HG03432 (cell line): ENCODE data around the gene PTPRC.
"Not testable (repeated sequence)": the region's sequence is repeated elsewhere in the genome, so short reads cannot be mapped to it uniquely, and the experiment has no call there.

Source experiments
- ATAC-seq: cut with Tn5 transposase; IDR thresholded peaks from one replicate; pipeline ENCODE4 v1.9.1; 2021; ENCODE audit warnings: mild to moderate bottlenecking, moderate library complexity; ENCODE audit not compliant: unreplicated experiment

Gene PTPRC

GRCh38 chr1:198638894-198639635 is at the start of gene PTPRC:
TSS of gene PTPRC (plus strand) at chr1:198639040. CDS start at chr1:198639269, 229 bp downstream.
- peak; percentile 82 for ATAC-seq

GRCh38 chr1:198590454-198590853 is 48.4 kb upstream of the PTPRC start:
- no peak for ATAC-seq

DNA sequence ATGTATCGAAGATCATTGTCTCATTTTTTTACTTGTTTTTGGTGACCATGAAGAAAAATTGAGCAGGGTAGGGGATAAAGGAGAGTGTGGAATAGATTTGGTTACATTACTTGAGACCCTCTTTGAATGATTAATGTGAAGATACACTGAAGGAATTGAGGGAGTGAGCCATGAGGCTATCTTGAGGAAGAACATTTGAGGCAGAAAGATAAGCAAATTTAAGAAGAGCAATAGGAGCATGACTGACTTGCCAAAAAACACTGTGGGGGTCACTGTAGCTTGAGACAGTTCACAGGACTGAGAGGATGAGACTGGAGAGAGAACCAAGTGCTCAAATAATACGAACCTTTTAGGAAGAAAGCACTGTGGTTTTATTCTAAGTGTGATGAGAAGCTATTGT is 43.1 kb upstream of the PTPRC start:
- ATAC-seq = no peak

DNA sequence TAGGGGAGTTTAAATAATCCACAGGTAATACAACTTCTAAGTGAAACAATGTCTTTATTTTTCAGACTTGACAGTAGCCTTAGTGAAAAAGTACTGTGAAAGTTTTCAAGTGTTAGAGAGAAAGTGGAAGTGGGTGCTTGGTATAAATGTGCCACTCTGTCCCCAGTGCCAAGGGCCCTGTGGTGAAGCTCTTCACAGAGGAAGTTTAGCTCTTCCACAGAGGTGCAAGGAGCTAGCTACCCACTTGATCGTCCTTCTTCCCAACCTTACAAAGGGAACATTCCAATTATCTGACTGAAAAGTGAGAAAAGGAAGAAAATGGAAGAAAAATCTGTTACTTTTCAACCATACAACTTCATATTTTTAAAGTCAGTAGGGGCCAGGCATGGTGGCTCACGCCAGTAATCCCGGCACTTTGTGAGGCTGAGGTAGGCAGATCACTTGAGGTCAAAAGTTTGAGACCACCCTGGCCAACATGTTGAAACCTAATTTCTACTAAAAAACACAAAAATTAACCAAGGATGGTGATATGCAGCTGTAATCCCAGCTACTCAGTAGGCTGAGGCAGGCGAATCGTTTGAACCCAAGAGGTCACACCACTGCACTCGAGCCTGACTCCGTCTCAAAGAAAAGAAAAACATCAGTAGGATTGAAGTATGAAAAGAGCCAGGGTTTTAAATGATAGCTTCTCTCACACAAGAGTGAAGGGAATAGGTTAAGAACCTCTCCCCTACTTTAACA is 41.0 kb upstream of the PTPRC start:
- ATAC-seq = peak; percentile 29

DNA sequence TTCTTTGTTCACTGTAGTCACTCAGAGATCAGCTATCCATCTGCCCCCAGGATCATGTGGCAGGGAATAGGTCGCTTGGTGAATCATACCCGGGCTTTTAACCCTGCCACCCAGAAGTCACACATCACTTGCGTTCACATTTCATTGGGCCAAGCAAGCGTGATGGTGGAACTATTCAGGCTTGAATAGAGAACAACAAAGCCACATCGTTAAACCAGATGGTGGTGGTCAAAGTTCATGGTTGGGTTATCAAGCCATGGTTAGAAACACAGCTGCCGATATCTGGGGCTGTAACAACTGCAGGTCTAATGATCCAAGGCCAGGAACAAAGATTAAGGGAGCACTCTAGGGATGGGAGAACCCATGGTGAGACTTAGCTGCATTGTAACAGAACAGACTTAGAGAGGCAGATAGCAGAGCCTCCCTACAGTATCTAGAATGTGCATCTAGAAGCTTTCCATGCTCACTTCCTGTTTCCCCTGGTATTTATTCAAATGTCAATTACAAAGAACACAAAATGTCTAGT is 40.0 kb upstream of the PTPRC start:
- ATAC-seq = peak; percentile 86

DNA sequence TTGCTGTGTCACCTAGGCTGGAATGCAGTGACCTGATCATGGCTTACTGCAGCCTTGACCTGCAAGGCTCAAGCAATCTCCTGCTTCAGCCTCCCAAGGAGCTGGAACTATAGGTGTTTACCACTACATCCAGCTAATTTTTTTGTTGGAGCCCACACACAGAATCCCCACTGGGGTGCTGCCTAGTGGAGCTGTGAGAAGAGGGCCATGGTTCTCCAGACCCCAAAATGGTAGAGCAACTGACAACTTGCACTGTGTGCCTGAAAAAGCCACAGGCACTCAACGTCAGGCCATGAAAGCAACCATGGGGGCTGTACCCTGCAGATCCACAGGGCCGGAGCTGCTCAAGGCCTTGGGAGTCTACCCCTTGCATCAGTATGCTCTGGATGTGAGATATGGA is 39.1 kb upstream of the PTPRC start:
- no peak for ATAC-seq

DNA sequence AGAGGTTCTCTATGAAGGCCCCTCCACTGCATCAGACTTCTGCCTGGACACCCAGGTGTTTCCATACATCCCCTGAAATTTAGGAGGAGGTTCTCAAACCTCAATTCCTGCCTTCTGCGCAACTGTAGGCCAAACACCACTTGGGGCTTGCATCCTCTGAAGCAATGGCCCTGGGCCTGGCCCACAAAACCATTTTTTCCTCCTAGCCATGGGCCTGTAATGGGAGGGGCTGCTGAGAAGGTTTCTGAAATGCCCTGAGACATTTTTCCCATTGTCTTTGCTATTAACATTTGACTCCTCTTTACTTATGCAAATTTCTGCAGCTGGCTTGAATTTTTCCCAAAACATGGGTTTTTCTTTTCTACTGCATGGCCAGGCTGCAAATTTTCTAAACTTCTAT is 37.9 kb upstream of the PTPRC start:
- ATAC-seq = no peak

DNA sequence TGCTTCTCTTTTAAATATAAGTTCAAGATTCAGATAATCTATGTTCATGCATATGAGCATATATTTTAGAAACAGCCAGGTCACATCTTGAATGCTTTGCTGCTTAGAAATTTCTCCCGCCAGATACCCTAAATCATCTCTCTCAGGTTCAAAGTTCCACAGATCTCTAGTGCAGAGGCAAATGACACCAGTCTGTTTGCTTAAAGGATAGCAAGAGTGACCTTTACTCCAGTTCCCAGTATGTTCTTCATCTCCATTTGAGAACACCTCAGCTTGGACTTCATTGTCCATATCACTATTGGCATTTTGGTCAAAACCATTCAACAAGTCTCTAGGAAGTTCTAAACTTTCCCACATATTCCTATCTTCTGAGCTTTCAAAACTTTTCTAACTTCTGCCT is 37.5 kb upstream of the PTPRC start:
- ATAC-seq = not testable (repeated sequence)

GRCh38 chr1:198601936-198602889 is 36.6 kb upstream of the PTPRC start:
- no peak for ATAC-seq

- ATAC-seq = no peak
Observed at GRCh38 chr1:198604975-198605374, 33.9 kb upstream of the PTPRC start.

GRCh38 chr1:198605406-198605805 is 33.4 kb upstream of the PTPRC start:
- ATAC-seq = no peak

DNA sequence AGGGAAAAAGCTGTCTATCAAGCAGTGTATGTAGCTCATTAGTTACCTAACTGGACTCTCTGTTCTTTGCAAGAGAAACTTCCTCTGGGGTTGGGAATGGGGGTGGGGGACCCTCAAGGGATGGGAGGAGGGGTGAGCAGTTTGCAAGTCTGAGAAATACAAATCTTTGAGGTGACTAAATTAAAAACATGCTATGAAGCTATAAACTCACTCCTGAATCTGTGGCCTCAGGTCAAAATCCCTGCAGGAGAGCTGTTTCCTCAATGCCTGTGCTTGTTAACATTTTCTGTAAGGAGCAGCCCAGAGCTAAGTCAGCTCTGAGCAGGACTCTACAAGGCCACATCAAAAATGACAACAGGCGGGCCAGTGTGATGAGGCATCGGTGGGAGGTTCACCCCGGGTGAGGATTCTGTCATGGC is 32.8 kb upstream of the PTPRC start:
- ATAC-seq = no peak

DNA sequence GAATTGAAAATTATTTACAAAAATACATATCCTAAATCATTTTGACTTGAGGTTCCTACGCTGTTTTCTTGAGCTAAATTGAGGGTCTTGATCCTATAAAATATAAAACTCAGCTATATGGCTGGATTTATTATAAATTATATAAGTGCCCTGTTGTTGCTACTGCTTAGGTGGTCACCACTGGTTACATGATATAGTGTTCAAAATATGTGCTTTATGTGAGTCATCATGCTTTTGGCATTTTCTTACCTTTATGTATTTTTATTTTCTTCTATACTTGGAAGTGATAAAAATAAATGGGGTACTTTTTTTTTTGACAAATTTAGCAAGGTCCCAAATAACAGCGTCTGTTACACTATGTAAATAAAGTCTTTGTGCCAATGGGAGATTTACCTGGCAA is 31.1 kb upstream of the PTPRC start:
- ATAC-seq = no peak

- ATAC-seq = no peak
Observed at GRCh38 chr1:198610362-198610761, 28.5 kb upstream of the PTPRC start.

GRCh38 chr1:198611219-198611618 is 27.6 kb upstream of the PTPRC start:
- no peak for ATAC-seq

DNA sequence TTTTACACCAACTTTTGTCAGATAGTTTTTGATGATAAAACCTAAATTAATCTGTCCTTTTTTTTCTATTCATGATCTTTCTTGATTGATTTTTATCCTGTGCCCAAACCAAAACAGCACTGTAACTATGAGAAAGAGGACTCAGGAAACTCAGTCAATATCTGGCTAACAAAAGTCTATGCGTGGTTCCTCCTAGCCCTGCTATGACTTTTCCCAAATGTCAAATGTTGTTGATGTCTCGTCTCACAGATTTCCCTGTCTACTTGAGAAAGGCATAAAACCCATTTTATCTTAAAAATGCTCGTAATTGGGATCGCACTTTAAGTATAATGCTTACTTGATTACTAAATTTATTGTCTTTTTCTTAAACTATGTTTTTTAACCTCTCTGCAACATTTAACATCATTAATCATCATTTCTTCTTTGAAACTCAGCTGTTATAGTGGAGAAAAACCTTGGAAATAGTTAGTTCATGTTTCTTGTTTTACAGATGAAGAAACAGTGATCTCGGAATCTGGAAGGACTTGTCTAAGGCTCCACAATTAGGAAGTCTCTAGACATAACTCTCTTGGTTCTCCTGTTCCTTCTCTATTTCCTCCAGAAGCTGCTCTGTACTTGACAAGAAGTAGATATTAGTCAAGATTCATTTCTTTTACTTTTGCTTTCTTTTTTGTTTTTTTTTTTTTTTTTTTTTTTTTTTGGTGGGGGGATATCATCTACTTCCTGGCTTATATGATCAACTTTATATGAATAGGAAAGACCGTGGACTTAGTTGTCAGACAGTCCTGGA is 26.2 kb upstream of the PTPRC start:
- ATAC-seq = peak; percentile 74

- no peak for ATAC-seq
Observed at GRCh38 chr1:198617406-198617805, 21.4 kb upstream of the PTPRC start.

DNA sequence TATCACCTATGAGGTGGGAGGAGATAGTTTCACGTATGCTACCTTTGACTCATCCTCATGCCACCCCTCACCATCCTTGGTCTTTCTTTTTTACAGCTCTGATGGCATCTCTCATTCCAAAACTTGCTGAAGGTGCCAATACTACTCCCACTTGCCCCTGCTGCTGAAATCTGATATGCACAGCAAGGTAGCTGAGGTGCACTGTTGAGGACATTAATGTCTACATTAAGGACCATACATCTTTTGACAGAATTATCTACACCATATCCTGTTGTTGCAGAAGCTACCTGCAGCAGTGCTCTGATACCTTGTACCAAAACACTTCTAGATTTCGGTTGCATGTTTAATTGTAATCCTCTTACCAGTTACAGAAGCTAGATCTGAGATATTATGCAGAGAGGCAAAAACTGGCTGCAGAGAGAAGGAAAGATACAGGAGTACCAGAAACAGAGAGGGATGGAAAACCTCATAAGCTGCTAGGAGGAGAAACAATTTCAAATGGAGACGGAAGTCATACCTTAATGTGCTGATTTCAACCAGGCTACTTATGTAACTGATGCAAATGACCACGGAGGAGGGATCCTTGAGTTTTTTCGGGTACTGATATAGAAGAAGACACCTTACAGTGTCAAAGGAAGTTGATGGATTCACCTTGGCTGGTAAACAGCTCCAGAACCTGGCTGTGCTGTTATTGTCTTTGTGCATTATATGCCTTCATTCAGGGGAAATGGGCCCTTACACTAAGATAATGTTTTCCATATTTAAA is 19.3 kb upstream of the PTPRC start:
- ATAC-seq = no peak

GRCh38 chr1:198620218-198620617 is 18.6 kb upstream of the PTPRC start:
- ATAC-seq = no peak
